Erythroblast (primary cell): Measurements from ENCODE around the gene TMEM132C.

Experiments used
- DNase-seq, 2 experiments: peaks; one replicate each; lab custom pipeline; 2025; lab: John Stamatoyannopoulos, UW
- GATA1 ChIP-seq: IDR thresholded peaks from 2 replicates; pipeline ENCODE4 v1.6.1; 2011; ENCODE audit warnings: low read depth, mild to moderate bottlenecking, control low read depth, low read length, moderate library complexity
- POLR2A ChIP-seq: IDR thresholded peaks from 2 replicates; pipeline ENCODE4 v1.6.1; 2011; ENCODE audit warnings: mild to moderate bottlenecking, low read length

The TMEM132C gene

DNA sequence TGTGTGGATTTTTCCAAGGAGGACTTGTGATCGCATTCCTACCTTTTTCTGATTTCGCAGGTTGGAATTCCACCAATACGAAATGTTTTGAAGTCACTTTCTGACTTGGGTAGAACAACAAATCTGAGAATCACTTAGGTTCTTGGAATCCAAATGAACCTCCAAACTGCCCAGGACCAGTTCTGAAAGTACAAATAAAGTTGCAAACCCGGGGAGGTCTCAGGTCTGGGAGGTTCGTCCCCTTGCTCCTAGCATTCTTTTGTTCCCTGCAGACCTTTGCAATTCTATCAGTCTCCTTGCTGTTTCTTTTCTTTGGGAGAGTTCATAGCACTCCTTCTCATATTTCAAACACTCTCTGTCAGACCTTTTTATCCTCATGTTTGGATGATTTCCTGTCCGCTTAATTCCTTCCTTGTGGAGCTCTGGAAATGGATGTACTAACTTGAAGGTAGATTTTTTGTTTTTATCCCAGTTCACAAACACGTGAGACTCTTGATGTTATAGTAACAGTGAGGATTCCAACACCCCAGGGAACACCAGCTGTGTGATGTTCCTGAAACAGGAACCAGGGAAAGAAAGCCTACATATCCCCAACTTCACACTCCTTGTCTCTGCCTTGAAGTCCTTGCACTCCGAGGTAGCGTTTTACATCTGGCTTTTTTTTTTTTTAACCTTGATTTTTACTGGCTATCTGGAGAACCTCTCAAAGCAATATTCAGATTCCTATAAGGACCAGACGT lies 70.6 kb downstream of the TMEM132C start:
- no peak for DNase-seq
- no peak for TF ChIP-seq POLR2A
- no peak for TF ChIP-seq GATA1

DNA sequence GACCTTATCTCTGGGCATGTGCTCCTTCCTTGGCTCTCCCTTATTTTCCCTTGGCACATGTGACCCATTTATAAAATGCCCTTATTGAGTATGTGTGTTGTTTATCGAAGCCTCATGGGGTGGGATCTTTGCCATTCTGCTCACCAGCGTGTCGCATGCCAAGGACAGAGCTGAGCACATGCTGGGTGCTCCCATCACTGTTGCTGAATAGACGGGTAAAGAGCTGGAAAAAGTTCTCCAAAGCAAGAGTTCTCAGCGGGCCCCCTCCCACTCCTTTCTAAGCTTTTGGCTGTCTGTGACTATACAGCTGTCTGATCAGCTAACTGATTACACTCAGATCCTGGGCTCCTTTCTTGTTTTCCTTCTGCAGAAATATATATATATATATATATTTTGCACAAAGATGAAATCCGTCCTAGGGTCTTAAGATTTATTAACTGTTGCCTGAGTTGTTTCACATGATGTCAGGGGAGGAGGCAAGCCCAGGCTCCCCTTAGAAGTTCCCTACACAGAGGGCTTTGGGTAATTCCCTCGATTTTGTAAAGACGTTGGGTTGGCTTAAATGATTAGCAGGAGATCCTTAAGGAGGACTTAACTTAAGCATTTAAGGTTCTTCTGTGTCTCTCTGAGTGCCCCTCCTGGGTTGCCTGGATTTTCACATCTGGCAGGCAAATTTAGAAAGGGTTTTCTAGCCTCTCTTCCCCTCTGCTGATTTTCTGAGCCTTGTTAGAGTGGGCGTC lies 71.6 kb downstream of the TMEM132C start:
- DNase-seq: no peak
- TF ChIP-seq POLR2A (no peak), GATA1 (no peak)

DNA sequence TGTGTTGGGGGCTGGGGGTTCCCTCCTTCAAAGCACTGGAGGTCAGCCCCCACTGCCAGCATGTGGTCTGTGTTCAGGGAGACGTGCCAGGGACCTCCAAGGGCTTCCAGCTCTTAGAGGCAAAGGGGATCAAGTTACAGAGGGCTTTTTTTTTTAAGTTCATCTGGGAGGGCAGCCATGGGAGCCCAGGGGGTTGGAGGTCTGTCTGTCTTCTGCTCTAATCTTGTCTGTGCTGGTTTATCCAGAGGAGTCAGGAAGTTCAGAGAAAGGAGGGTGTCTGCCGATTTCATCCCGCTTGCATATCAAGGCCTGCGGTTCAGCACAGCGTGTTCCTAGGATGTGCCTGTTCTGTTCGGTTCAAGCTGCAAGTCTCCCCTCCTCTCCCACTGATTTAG lies 72.2 kb downstream of the TMEM132C start:
- DNase-seq: no peak
- no peak for TF ChIP-seq GATA1
- TF ChIP-seq POLR2A: no peak

DNA sequence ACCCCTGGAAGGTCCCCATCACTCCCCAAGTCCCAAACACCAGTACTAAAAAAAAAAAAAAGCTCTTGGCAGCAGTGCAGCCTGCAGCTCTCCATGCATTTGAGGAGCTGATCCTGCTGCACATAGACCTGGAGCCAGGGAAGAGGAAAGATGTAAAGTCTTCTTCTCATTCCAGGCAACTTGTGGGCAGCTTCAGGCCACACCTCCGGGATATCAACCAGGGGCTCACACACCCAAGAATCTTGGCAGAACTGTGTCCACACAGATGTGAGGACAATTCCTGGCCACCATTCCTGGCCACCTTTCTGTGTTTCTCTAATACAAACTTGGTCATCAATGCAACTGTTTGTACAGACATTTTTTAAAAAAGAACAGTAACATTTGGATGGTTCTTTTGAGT lies 72.7 kb downstream of the TMEM132C start:
- TF ChIP-seq POLR2A (no peak), GATA1 (no peak)
- no peak for DNase-seq

DNA sequence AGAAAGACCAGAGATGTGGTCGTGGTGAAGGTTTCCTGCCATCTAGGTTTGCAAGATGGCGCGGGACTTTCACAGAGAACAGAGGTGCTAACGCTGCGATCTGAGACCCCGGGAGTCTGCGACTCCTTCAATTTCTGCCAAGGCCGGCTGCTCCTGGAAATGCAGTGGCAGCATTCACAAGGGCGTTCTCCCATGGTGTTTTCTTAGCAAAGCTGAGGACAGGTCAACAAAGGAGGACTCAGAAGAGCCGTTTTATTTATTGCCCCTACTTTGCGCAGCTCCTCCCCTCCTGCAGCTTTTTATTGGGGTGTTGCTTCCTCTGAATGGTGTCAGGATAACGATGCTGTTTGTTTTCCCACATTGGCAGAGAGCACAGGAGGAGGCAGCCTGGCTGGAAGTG lies 86.3 kb downstream of the TMEM132C start:
- TF ChIP-seq GATA1 (no peak), POLR2A (no peak)

DNA sequence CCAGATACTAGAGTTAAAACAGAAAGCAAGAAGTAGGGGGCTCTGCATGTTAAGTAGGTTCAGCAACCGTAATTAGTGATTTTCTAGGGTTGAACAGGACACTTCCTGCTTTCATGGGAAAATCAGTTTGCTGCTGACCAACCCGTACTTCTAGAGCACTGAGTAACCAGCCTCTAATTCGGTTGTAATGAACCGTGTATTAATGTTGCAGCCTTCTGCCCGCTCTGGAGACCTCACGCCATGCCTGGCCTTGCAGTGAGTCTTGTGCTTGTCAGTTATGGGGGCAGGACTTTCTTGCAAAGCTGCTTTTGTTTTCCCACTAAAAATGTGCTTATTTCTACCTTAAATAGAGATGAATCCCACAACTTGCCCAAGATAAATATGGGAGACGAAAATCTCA lies 89.6 kb downstream of the TMEM132C start:
- TF ChIP-seq POLR2A (no peak), GATA1 (no peak)
- DNase-seq: no peak

More for the DNA sequence above, 86.3 kb downstream of the TMEM132C start:
- DNase-seq: no peak

DNA sequence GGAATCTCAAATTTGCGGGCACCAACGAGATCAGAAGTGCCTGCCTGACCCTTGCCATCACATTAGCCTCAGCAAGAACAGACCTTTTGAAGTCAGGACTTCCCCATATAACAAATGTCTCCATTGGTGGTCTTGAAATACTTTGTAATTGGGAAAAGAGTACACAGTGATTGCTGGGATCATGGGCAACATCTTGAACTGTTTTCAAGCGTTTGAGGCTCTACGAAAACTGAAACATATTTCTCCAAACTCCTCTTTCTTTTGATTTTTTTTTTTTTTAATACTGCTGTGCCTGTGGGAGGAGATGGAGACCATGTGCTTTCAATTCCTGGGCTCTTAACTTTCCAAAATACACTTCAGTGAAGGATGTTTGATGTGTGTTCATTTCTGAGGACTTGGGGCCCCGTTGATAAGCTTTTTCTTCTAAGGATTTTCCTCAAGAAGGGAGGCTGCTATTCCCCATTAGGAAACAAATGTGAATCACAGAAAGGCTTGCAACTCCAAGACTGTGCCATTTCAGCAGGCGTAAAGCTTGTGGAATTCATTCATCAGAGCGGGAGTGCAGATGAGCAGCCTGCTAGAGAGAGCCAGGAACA lies 94.5 kb downstream of the TMEM132C start:
- DNase-seq: no peak
- TF ChIP-seq GATA1 (no peak), POLR2A (no peak)

DNA sequence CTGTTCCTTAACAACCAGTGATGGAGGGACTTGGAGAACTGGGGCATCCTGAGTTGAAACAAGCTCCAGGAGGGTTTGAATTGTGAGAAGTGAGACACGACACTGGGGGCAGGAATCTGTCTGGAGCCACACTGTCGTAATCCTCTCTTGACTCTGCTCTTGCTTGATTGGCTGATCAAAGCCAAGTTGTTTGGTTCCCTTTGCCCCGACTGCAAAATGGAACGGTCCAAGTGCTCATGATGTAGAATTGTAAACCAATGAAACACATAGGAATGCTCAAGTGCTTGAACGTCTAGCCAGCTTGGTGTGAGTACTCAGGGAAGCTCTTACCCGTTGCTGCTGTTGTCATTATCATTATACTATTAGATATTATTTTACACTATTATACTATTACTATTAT lies 98.1 kb downstream of the TMEM132C start:
- TF ChIP-seq POLR2A: no peak
- no peak for TF ChIP-seq GATA1

DNA sequence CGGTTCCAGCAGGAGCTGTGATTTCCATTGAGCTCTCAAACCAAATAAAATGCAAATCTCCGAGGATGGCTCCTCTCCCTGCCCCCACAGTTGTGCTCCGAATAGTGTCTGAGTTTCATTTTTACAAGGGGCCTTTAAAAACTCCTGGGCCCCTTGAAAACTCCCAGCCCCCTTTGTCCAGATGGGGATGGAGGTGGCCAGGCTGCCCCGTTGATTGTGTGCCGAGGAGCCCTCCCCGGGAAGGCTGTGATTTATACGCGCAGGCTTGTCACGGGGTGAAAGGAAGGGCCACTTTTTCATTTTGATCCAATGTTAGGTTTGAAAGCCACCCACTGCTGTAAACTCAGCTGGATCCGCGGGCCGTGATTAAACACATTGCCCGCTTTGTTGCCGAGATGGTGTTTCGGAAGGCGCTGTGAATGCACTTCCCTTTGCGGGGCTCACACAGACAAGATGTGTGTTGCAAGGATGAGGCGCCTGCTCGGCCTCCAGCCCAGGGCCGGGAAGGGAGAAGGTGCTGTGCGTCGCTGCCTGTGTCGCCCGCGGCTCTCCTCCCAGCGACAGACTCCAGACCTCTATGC lies 98.8 kb downstream of the TMEM132C start:
- TF ChIP-seq POLR2A (no peak), GATA1 (no peak)
- DNase-seq: no peak

More for the DNA sequence above, 98.1 kb downstream of the TMEM132C start:
- no peak for DNase-seq

DNA sequence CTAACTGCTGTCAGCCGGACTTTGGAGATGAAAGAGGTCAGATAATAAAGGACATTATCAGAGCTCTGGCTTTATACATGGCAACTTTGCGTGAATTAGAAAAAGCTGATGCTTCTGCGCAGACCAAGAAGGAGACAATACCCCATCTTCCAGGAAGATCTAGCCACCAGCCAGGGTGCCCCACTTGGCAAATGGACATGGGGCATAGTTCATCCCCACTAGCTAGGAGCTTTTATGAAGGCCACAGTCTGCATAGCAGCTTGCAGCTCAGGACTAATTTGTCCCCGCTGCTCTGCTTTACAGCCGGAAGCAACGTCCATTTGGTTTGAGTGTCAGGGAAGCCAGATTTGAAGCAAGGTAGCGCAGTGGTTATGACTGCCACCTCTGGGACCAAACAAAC lies 101.0 kb downstream of the TMEM132C start:
- TF ChIP-seq POLR2A: no peak
- no peak for TF ChIP-seq GATA1
- DNase-seq: no peak

DNA sequence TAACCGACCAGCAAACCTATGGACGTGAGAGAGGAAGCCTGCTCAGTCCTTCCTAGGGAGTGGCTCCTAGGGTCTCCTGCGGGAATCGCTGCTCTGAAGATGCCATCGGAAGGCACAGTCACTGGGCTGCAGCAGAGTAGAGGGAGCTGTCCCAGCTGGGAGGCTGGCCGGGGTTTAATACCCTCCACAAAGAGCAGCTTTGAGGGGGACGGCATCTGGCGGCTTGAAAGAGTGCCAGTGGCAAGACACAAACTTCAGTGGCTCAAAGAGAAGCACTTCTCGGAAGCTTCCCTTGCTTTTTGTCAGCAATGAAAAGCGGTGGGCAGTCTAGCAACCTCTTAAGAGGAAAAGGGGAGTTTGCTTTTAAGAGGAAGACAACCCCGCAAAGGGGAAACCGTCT lies 114.6 kb downstream of the TMEM132C start:
- TF ChIP-seq POLR2A (no peak), GATA1 (no peak)
- no peak for DNase-seq

DNA sequence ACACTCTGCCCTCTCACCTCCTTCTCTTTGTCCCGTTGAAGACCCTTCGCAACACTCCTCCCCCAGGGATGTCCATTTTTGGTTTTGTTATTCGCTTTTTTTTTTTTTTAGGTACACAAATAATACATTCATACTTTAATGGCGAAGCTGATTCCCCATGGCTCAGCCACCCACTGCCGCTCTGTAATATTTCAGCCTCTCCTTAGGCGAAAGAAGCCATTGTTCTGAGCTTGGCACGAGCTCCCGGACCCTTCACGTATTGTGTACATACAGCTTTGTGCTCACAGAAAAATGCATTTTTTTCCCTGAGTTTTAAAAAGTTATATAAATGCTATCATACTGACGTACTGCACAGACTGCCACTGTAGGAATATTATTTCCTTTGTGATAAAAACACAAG lies 115.0 kb downstream of the TMEM132C start:
- DNase-seq: no peak
- TF ChIP-seq POLR2A (no peak), GATA1 (no peak)

DNA sequence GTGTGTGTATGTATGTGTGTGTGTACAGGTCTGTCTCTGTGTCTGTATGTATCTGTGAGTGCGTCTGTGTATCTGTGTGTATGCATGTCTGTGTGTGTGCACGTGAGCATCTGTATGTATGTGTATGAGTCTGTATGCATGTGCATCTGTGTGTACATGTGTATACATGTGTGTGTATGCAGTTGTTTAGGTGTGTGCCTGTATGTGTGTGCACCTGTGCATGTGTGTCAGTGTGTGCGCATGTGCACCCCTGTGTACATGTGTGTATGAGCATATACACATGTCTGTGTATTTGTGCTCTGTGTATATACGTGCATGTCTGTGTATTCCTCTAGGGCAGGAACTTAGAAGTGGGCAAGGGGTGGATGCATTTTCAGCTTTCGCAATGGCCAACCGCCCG lies 116.0 kb downstream of the TMEM132C start:
- TF ChIP-seq POLR2A: no peak
- no peak for TF ChIP-seq GATA1
- no peak for DNase-seq
